Ramos (cell line): ENCODE measurements around the gene ROCK2.

ENCODE experiments used
- in situ Hi-C: fragments of 300-500 bp; cut with MboI; formaldehyde crosslinking; loops from one replicate; pipeline ENCODE4 v1.14.3; 2022; ENCODE audit warnings: low sequenced_read_pairs; ENCODE audit not compliant: unreplicated experiment

Gene ROCK2

GRCh38 chr2:11344342-11344955 is at the start of gene ROCK2:
ROCK2 (minus strand) TSS chr2:11344636; CDS start chr2:11344136, 500 bp downstream.
- in situ Hi-C loops: no loop called here

DNA sequence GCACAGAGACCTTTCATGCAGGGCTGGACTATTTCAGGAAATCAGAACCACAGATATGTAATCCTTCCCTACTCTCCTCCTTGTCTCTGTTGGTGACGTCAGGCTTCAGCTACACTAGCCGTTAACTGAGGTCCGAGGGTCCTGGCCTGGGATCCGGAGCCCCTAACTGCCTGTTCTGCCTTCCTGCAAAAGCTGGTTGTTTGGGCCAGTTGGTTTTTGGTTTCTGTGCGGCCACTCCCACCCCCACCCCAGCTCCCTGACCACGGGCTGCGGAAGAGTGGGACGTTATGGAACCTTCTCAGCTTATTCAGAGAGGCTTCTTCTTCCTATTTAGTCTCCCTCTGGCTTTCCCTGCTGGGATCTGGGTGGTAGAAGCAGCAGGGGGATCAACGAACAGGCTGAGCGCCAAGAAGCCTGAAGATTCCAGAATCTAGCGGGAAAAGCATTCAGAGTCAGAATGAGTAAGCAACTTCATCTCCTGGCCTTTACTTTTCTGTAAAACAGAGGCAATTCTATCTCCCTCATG is 49.3 kb upstream of the ROCK2 start:
- in situ Hi-C loops: no loop called here

DNA sequence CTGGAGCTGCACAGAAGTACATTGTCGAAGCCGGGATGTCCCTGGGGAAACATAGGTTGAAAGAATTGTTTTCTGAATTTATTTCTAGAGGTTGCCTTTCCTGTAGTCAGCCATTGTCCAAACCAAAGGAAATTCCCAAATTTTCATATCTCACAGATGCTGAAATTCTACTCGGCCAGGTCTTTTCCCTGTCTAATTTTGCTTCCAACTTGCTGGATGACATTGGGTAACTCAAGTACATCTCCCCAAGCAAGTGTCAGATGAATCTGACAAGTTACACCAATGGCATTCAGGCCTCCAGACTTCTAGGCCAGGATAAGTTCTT is 47.5 kb upstream of the ROCK2 start:
- in situ Hi-C loops: no loop called here

- in situ Hi-C loops: no loop called here
These were observed 45.9 kb upstream of the ROCK2 start for GRCh38 chr2:11390399-11390658.

DNA sequence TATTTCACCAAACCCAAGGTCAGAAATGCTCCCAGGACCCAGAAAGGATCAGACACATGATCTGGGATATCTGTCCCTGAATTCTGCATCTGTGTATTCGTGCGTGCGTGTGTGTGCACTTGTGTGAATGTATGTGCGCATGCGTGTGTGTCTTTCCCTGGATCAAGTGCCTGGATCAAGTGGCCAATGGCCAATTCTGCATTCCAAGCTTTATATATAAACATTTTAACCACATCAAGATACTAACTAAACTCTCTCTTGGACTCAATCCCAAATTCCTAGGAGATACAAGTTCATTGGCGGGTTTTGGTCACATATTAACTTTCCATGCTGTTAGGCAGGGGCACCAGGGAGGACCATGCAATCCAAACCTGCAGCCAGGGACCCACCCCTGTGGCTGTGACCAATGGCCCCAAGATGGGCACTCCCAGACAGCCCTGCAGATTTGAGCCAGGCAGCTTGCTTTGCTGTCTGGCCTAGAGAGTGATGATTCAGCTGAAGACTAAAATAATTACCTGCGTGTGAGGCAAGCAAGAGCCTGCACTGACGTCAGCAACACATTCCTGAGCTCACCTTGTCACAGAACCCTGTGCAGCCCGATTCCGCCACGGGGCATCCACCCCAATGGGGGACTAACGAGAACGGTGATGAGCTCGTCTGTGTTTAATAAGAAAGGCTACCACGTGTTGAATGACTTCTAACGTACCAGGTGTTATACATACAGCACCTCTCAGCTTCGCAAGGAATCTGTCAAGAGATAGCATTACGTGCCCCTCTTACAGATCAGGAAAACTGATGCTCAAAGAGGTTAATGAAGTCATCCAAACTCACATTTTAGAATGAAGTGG is 45.3 kb upstream of the ROCK2 start:
- in situ Hi-C loops: no loop called here

DNA sequence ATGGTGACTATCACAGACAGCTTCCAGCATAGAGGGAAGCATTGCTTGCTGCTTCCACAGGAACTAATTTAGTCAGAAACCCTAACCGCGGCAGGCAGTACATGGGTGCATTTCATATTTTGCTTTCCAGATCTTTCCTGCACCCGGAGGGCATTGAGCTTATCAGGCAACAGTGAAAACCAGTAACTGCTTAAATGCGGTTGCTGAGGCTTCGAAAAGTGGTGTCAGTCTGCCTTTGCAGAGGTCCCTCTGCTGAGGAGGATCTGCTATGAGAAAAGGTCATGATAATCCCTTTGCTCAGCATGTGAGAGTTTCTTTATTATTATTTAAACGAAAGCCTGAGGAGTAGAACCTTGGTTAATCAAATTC is 44.6 kb upstream of the ROCK2 start:
- in situ Hi-C loops: no loop called here

- in situ Hi-C loops: no loop called here
These were observed 44.0 kb upstream of the ROCK2 start for GRCh38 chr2:11388262-11389051.

GRCh38 chr2:11387843-11388242 is 43.4 kb upstream of the ROCK2 start:
- in situ Hi-C loops: no loop called here

DNA sequence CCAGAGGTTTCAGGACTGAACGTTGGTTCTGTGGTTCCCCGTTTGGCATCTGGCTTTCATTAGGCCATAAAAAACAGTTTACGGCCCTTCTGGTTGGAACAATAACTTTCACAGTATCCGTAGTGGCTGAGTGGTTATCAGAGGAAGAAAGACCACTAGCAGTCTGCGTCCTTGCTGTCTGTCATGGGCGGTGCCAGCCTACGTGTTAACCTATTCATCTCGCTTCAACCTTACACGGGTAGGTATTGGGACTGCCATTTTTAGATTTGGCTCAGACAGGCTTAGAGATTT is 42.6 kb upstream of the ROCK2 start:
- in situ Hi-C loops: no loop called here

- in situ Hi-C loops: no loop called here
These were observed 41.4 kb upstream of the ROCK2 start for GRCh38 chr2:11385847-11386246.

GRCh38 chr2:11385216-11385615 is 40.8 kb upstream of the ROCK2 start:
- in situ Hi-C loops: no loop called here

DNA sequence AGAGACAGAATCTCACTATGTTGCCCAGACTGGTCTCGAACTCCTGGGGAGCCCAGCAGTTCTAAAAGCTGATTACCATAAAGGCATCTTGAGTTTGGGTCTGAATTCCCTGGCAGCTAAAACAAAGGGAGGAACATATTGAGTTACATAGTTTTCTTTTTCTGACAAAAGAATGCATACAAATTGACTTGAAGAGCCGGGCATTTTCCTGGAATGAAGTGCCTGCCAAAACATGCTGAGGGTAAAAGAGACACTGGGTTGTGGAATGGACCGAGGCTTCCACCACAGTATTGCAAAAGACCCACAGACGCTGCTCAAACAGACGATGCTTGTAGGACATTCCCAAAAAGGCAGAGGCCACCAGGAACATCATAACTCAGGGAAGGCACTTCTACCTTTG is 35.1 kb upstream of the ROCK2 start:
- in situ Hi-C loops: no loop called here

- in situ Hi-C loops: no loop called here
These were observed 33.6 kb upstream of the ROCK2 start for GRCh38 chr2:11377928-11378545.

GRCh38 chr2:11376071-11376470 is 31.6 kb upstream of the ROCK2 start:
- in situ Hi-C loops: no loop called here

DNA sequence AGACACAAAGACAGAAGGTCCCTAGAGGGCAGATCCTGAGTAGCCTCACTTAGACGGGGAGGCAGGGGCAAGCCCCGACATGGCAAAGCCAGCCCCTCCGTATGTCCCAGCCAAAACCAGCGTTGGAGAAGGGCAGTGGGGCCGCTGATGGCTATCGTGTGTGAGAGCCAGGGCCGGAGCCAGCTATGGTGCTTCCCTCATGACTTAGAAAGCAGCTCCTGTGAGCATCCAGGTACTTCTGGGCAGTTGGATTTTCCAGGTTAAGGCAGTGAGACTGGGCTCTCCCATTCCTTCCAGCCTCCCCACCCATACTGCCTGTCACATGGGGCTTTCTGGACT is 31.2 kb upstream of the ROCK2 start:
- in situ Hi-C loops: no loop called here

GRCh38 chr2:11375025-11375688 is 30.7 kb upstream of the ROCK2 start:
- in situ Hi-C loops: no loop called here

GRCh38 chr2:11373096-11373495 is 28.7 kb upstream of the ROCK2 start:
- in situ Hi-C loops: no loop called here

GRCh38 chr2:11371092-11371937 is 26.9 kb upstream of the ROCK2 start:
- in situ Hi-C loops: no loop called here

DNA sequence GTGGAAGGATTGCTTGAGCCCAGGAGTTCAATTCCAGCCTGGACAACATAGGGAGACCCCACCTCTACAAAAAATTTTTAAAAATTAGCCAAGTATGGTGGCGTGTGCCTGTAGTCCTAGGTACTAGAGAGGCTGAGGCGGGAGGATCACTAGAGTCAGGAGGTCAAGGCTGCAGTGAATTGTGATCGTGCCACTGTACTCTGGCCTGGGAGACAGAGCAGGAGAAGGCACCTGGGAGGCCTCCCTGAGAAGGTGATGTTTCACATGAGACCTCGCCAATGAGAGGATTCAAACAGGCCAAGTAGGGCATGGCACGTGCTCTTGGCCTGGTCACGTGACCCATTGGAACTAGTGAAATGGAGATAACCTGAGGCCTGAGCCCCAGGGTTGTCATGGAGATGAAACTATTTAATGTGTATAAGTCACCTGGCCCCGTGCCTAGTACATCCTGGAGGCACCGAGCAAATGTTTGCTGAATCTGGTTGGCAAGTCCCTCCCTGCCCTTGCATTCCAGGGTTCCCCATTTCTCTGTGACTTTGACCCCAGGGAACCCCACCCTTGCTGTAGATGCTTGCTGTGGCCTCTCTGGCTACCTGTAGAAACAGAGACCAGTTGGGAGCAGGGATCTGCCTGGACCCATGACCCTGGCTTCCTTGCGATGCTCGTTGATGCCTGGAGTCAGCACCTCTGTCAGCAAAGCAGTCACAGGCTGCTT is 26.1 kb upstream of the ROCK2 start:
- in situ Hi-C loops: no loop called here
